GM12875 (cell line): ENCODE data around the gene MMP7.

Experiments used
- H3K4me3 ChIP-seq: one replicate; pipeline ENCODE4 v1.5.1; 2011; ENCODE audit warnings: low read depth, low read length, control low read depth
- CTCF ChIP-seq: IDR thresholded peaks from 2 replicates; pipeline ENCODE4 v1.5.1; 2011; ENCODE audit warnings: low read depth, mild to moderate bottlenecking, control low read depth, inconsistent platforms, low read length, moderate library complexity, borderline replicate concordance; ENCODE audit not compliant: insufficient read depth

MMP7 gene

GRCh38 chr11:102478673-102479299, 51.8 kb downstream of the MMP7 start:
- TF ChIP-seq CTCF: no peak
- no peak overlapping the region for H3K4me3 ChIP-seq

- no peak for TF ChIP-seq CTCF
- no peak overlapping the region for H3K4me3 ChIP-seq
Measured at GRCh38 chr11:102476812-102477211, 53.7 kb downstream of the MMP7 start.

GRCh38 chr11:102476069-102476468, 54.5 kb downstream of the MMP7 start:
- H3K4me3 ChIP-seq: no peak overlapping the region
- TF ChIP-seq CTCF: no peak

- no peak overlapping the region for H3K4me3 ChIP-seq
- TF ChIP-seq CTCF: no peak
Measured at GRCh38 chr11:102473543-102473942, 57.0 kb downstream of the MMP7 start.

- no peak overlapping the region for H3K4me3 ChIP-seq
- TF ChIP-seq CTCF: no peak
Measured at GRCh38 chr11:102472127-102472526, 58.4 kb downstream of the MMP7 start.

- TF ChIP-seq CTCF: no peak
- H3K4me3 ChIP-seq: no peak overlapping the region
Measured at GRCh38 chr11:102471474-102471873, 59.1 kb downstream of the MMP7 start.
